ENCODE measurements around the gene CD180. TPM values are rescaled to one million over a fixed set of nuclear protein-coding genes. Genes with fewer than 3 reads are reported as not detected.

The CD180 gene
- total RNA-seq, 2 experiments from 2014 or later: 14.4 to 15.7 TPM

DNA sequence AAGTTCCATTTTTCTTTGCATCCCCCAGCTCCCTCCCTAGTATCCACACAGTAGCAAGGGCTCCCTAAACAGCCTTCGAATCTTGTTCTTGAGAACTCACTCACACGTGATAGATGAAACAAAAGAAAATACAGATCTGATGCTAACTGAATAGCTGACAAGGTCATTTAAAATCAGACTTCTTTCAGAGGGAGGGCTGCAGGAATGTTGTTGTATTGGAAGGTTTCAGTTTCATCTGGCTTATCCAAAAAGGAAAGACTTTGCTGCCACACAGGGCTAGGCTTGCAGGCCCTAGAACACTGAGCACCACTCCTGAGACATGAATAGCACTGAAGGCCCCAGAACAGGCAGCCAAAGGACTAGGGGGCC lies 3.2 kb downstream of the CD180 start:
- BruUV-seq (replicated peaks): no TSS peak
- Histone ChIP-seq H3K4me3 (ENCODE audit: low read depth, low read length, poor library complexity, severe bottlenecking) (peak overlapping the region; percentile 69), H3K9me3 (ENCODE audit: low read length) (peaks cover 7% of the 10 kb centered on the region; the same call in 1 of the 2 replicates), H3K4me1 (ENCODE audit: insufficient read depth, low read length, poor library complexity, severe bottlenecking) (peaks cover 91% of the 10 kb centered on the region), H3K79me2 (ENCODE audit: insufficient read depth, low read depth, low read length) (peaks cover 77% of the 10 kb centered on the region; the same call in 1 of the 2 replicates), H4K20me1 (ENCODE audit: insufficient read depth, low read length) (no peaks in the 10 kb centered on the region), H2AFZ (ENCODE audit: low read length) (peak overlapping the region; percentile 38), H3K27ac (ENCODE audit: low read depth, low read length, poor library complexity, severe bottlenecking) (peak overlapping the region; percentile 75), H3K36me3 (ENCODE audit: insufficient read depth, low read length) (peaks cover 34% of the 10 kb centered on the region), H3K4me2 (ENCODE audit: low read length) (peak overlapping the region; percentile 85), H3K9me2 (ENCODE audit: insufficient read depth, low read length) (no peaks in the 10 kb centered on the region)
- intact Hi-C loops (cut with micrococcal nuclease; ENCODE audit: unreplicated experiment): loop anchor here (10.0 kb wide), 1 partner anchor 489 kb away; no protein-coding TSS in a partner anchor
- ChIA-PET CTCF (ENCODE audit: unreplicated experiment) (interaction anchor here (1.0 to 1.2 kb wide), 2 partner anchors 13 to 14 kb away, joined by 3 to 4 read pairs; no protein-coding TSS in a partner anchor), POLR2A (interaction anchor here (0.6 to 1.8 kb wide), 5 partner anchors 9 to 24 kb away, joined by 4 to 8 read pairs (median 5); no protein-coding TSS in a partner anchor)
- DNase-seq (ENCODE audit: low spot score): no peak
- TF ChIP-seq, protein P1, sequence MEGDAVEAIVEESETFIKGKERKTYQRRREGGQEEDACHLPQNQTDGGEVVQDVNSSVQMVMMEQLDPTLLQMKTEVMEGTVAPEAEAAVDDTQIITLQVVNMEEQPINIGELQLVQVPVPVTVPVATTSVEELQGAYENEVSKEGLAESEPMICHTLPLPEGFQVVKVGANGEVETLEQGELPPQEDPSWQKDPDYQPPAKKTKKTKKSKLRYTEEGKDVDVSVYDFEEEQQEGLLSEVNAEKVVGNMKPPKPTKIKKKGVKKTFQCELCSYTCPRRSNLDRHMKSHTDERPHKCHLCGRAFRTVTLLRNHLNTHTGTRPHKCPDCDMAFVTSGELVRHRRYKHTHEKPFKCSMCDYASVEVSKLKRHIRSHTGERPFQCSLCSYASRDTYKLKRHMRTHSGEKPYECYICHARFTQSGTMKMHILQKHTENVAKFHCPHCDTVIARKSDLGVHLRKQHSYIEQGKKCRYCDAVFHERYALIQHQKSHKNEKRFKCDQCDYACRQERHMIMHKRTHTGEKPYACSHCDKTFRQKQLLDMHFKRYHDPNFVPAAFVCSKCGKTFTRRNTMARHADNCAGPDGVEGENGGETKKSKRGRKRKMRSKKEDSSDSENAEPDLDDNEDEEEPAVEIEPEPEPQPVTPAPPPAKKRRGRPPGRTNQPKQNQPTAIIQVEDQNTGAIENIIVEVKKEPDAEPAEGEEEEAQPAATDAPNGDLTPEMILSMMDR (conservative IDR thresholded peaks at IDR 0.05; ENCODE audit: low read length): no peak
- TF ChIP-seq EZH2phosphoT487 (IDR thresholded peaks at IDR 0.05; ENCODE audit: borderline replicate concordance, low read depth, low read length): no peak

DNA sequence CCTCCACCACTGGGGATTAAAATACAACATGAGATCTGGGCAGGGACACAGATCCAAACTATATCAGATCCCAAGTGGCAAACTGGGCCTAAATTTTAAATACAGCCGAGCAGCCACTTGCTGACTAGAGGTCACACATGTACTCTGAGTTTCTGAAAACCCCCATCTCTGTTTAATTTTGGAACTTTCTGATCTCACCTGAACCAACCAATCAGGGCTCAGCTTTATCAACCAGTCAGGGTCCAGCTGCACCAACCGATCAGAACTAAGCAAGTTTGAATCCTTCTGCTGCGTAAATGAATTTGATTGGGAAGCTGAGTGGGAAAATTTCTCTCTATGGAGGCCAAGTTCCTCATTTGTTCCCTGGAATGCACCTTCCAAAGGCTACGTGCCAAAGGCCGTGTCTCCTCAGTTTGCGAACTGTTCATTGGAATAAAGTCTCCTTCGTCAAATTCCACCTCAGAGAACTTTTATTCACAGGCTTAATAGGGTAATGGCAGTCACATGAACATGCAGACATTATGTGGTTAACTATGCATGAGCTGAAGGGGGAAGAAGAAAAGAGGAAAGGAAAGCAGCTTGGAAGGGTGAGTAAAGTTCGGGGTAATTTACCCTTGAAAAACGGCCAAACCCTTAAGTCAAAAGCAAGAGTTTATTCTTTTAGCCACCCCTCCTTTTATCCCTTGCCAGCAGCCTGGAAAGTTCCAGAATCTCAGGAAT lies 3.7 kb downstream of the CD180 start:
- Histone ChIP-seq H3K4me1 (ENCODE audit: insufficient read depth, low read length, poor library complexity, severe bottlenecking) (peaks cover 91% of the 10 kb centered on the region), H4K20me1 (ENCODE audit: insufficient read depth, low read length) (no peaks in the 10 kb centered on the region), H2AFZ (ENCODE audit: low read length) (peak overlapping the region; percentile 38), H3K79me2 (ENCODE audit: insufficient read depth, low read depth, low read length) (peaks cover 82% of the 10 kb centered on the region; the same call in 1 of the 2 replicates), H3K9me3 (ENCODE audit: low read length) (peaks cover 5% of the 10 kb centered on the region; the same call in 1 of the 2 replicates), H3K4me3 (ENCODE audit: low read depth, low read length, poor library complexity, severe bottlenecking) (peak overlapping the region; percentile 69), H3K4me2 (ENCODE audit: low read length) (peak overlapping the region; percentile 85), H3K9me2 (ENCODE audit: insufficient read depth, low read length) (no peaks in the 10 kb centered on the region), H3K27ac (ENCODE audit: low read depth, low read length, poor library complexity, severe bottlenecking) (peak overlapping the region; percentile 75), H3K36me3 (ENCODE audit: insufficient read depth, low read length) (peaks cover 34% of the 10 kb centered on the region)
- TF ChIP-seq, protein P1 (conservative IDR thresholded peaks at IDR 0.05; ENCODE audit: low read length): no peak
- no peak for TF ChIP-seq EZH2phosphoT487 (IDR thresholded peaks at IDR 0.05; ENCODE audit: borderline replicate concordance, low read depth, low read length)
- intact Hi-C loops (cut with micrococcal nuclease; ENCODE audit: unreplicated experiment): loop anchor here (10.0 kb wide), 1 partner anchor 488 kb away; no protein-coding TSS in a partner anchor
- no TSS peak for BruUV-seq (replicated peaks)
- POLR2A ChIA-PET: interaction anchor here (0.9 to 1.8 kb wide), 4 partner anchors 9 to 24 kb away, joined by 4 to 8 read pairs (median 6); no protein-coding TSS in a partner anchor
- peak; percentile 49 for DNase-seq (ENCODE audit: low spot score)
- CTCF ChIA-PET (ENCODE audit: unreplicated experiment): interaction anchor here (1.0 to 1.2 kb wide), 2 partner anchors 13 to 15 kb away, joined by 3 to 4 read pairs; no protein-coding TSS in a partner anchor

Data from OCI-LY7 (cell line).